Endothelial cell of umbilical vein (primary cell): ENCODE measurements around the gene ANO4. TPM values are rescaled to one million over a fixed set of nuclear protein-coding genes. Genes with fewer than 3 reads are reported as not detected.

Experiments used
- BruUV-seq: library from RNA; stranded (reverse); fragments of 400-500 nt; replicated peaks from 2 replicates; lab custom pipeline; 2021; lab: Mats Ljungman, UMichigan
- CTCF ChIA-PET: fragments of 300-600, 350-600 bp; sonication (Branson Sonifier 250); formaldehyde crosslinking; loops from one replicate; lab custom pipeline; 2021; ENCODE audit warnings: antibody characterized with exemption, inconsistent platforms; lab: Charles Lee
- POLR2A ChIA-PET: fragments of 300-600, 350-600 bp; sonication (Branson Sonifier 250); formaldehyde crosslinking; loops from one replicate; lab custom pipeline; 2021; ENCODE audit warnings: antibody characterized with exemption, inconsistent platforms; lab: Charles Lee
- DNase-seq: peaks from one replicate; pipeline ENCODE4 v3.0.0-alpha.2; 2011; ENCODE audit warnings: low read depth, low spot score
- FAIRE-seq: peaks from 2 replicates; lab custom pipeline; 2011; peaks lifted over from hg19 to GRCh38; lab: Jason Lieb, UNC
- H2AFZ ChIP-seq: 2 replicates; pipeline ENCODE4 v1.6.0; 2012; ENCODE audit warnings: low read depth, low read length, control low read depth, inconsistent platforms
- H3K27ac ChIP-seq: 2 replicates; pipeline ENCODE4 v1.5.1; 2011; ENCODE audit warnings: low read depth, mild to moderate bottlenecking, control low read depth, low read length, moderate library complexity; ENCODE audit not compliant: insufficient read depth
- H3K27me3 ChIP-seq, 2 experiments: 2 replicates each; pipeline versions ENCODE4 v1.6.0 to v1.6.1; 2011; ENCODE audit warnings: low read length in 2 of 2, mixed read lengths in 1 of 2; ENCODE audit not compliant: control insufficient read depth in 2 of 2, insufficient read depth in 2 of 2
- H3K36me3 ChIP-seq, 2 experiments: 2 replicates in 1 of 2; 3 replicates in 1 of 2; pipeline ENCODE4 v1.5.1; 2011; ENCODE audit warnings: low read length in 2 of 2, mild to moderate bottlenecking in 1 of 2, moderate library complexity in 1 of 2; ENCODE audit not compliant: control insufficient read depth in 2 of 2, insufficient read depth in 2 of 2; ENCODE audit errors: extremely low read depth in 1 of 2
- H3K4me1 ChIP-seq: 3 replicates; pipeline ENCODE4 v1.5.1; 2011; ENCODE audit warnings: mild to moderate bottlenecking, low read length; ENCODE audit not compliant: control insufficient read depth, insufficient read depth; ENCODE audit errors: extremely low read depth
- H3K4me2 ChIP-seq: 2 replicates; pipeline ENCODE4 v1.6.1; 2011; ENCODE audit warnings: low read length, control low read depth, mixed read lengths; ENCODE audit not compliant: insufficient read depth
- H3K4me3 ChIP-seq, 3 experiments: fragments of 200-600 bp in 1 of 3; sonication (generic), shearing (Covaris generic) in 1 of 3; replicated peaks in 1 of 3; 2 replicates each; pipeline ENCODE4 v1.5.1; 2011 to 2016; ENCODE audit warnings: control low read depth in 3 of 3, low read length in 3 of 3, mild to moderate bottlenecking in 2 of 3, inconsistent platforms in 1 of 3, low read depth in 1 of 3, moderate library complexity in 1 of 3; ENCODE audit not compliant: insufficient read depth in 1 of 3
- H3K79me2 ChIP-seq: 2 replicates; pipeline ENCODE4 v1.6.0; 2012; ENCODE audit warnings: low read length, inconsistent platforms; ENCODE audit not compliant: control insufficient read depth, insufficient read depth
- H3K9ac ChIP-seq: replicated peaks from 2 replicates; pipeline ENCODE3; 2011; ENCODE audit warnings: low read length, control low read depth; ENCODE audit not compliant: insufficient read depth; ENCODE audit errors: extremely low read depth
- H3K9me1 ChIP-seq: replicated peaks from 3 replicates; pipeline ENCODE4 v1.6.0; 2011; ENCODE audit warnings: mild to moderate bottlenecking, low read length; ENCODE audit not compliant: control insufficient read depth, insufficient read depth; ENCODE audit errors: extremely low read depth
- H3K9me3 ChIP-seq: replicated peaks from 2 replicates; pipeline ENCODE4 v1.5.1; 2012; ENCODE audit warnings: low read length, inconsistent platforms; ENCODE audit not compliant: control insufficient read depth, insufficient read depth
- H4K20me1 ChIP-seq: replicated peaks from 2 replicates; pipeline ENCODE3; 2011; ENCODE audit warnings: mild to moderate bottlenecking, low read length; ENCODE audit not compliant: control insufficient read depth, insufficient read depth; ENCODE audit errors: extremely low read depth
- EZH2 ChIP-seq: IDR thresholded peaks from 2 replicates; pipeline ENCODE4 v1.6.1; 2012; ENCODE audit warnings: borderline replicate concordance, low read depth, mild to moderate bottlenecking, moderate library complexity, low read length, inconsistent platforms; ENCODE audit not compliant: severe bottlenecking
- FOS ChIP-seq: IDR thresholded peaks from 2 replicates; pipeline ENCODE4 v1.6.1; 2011; ENCODE audit warnings: mild to moderate bottlenecking, low read length, moderate library complexity, borderline replicate concordance; ENCODE audit not compliant: insufficient read depth
- GATA2 ChIP-seq: IDR thresholded peaks from 2 replicates; pipeline ENCODE4 v1.7.0; 2011; ENCODE audit warnings: low read depth, mild to moderate bottlenecking, moderate library complexity, mixed read lengths, low read length; ENCODE audit not compliant: insufficient read length, insufficient read depth
- JUN ChIP-seq: IDR thresholded peaks from 2 replicates; pipeline ENCODE4 v1.6.1; 2011; ENCODE audit warnings: borderline replicate concordance, low read depth; ENCODE audit not compliant: insufficient read length, insufficient read depth
- MYC ChIP-seq: IDR thresholded peaks from one replicate; pipeline ENCODE4 v1.6.1; 2011; ENCODE audit warnings: mild to moderate bottlenecking, low read depth, low read length
- POLR2A ChIP-seq: IDR thresholded peaks from 2 replicates; pipeline ENCODE4 v1.6.1; 2012; ENCODE audit warnings: low read depth, mild to moderate bottlenecking, control low read depth, low read length
- POLR2AphosphoS5 ChIP-seq: IDR thresholded peaks from 2 replicates; pipeline ENCODE4 v1.6.1; 2012; ENCODE audit warnings: low read depth, mild to moderate bottlenecking, control low read depth, low read length, moderate library complexity; ENCODE audit not compliant: insufficient read depth
- dilution Hi-C: fragments of 300-500 bp; cut with MboI; formaldehyde crosslinking; loops from one replicate; pipeline ENCODE4 v1.15.0; 2019; ENCODE audit warnings: low sequenced_read_pairs; ENCODE audit not compliant: extremely low pct_ligation_motif_present
- intact Hi-C: fragments of 100-400 bp; cut with micrococcal nuclease; formaldehyde crosslinking; loops from one replicate; pipeline ENCODE4 v1.10.0; 2022
- polyA plus RNA-seq, 4 experiments: library from polyadenylated mRNA; depleted of rRNA in 3 of 4; stranded (reverse) in 3 of 4; unstranded in 1 of 4; fragments of >200 nt; gene quantifications; 2 replicates each; pipeline versions ENCODE4 v1.2.1 to v1.2.3, GENCODE V29; 2011 to 2012; ENCODE audit warnings: missing spikeins in 1 of 4
- total RNA-seq: library from RNA; stranded (reverse); gene quantifications from 2 replicates; pipeline ENCODE4 v1.2.3, GENCODE V29; 2021
- TF ChIP-seq, protein P1 (sequence below), 2 donors: IDR thresholded peaks; 1 replicate in 1 of 2; 2 replicates in 1 of 2; pipeline ENCODE4 v1.5.1; 2011; ENCODE audit warnings: low read length in 2 of 2, mild to moderate bottlenecking in 2 of 2, moderate library complexity in 2 of 2, control low read depth in 1 of 2, inconsistent platforms in 1 of 2, low read depth in 1 of 2; ENCODE audit not compliant: insufficient read depth in 1 of 2; ENCODE audit errors: extremely low read depth in 1 of 2
- TF ChIP-seq, protein P2 (sequence below): IDR thresholded peaks from 2 replicates; pipeline ENCODE4 v1.6.1; 2011; ENCODE audit not compliant: insufficient read depth, insufficient read length

The ANO4 gene
- total and polyA plus RNA-seq, 2 donors (not counting 3 experiments of a cell fraction or from before 2014, with no cell fraction given): 0.25 TPM; not detected in 1

- Histone ChIP-seq H3K4me3 (no peak overlapping the region), H3K4me1 (no peaks in the 10 kb centered on the region), H3K27me3 (no peaks in the 10 kb centered on the region), H4K20me1 (no peaks in the 10 kb centered on the region), H3K79me2 (no peaks in the 10 kb centered on the region), H3K9me3 (no peaks in the 10 kb centered on the region), H3K36me3 (no peaks in the 10 kb centered on the region), H3K27ac (no peak overlapping the region), H3K4me2 (no peak overlapping the region), H3K9me1 (no peaks in the 10 kb centered on the region), H2AFZ (no peak overlapping the region), H3K9ac (no peak overlapping the region)
- DNase-seq: no peak
- TF ChIP-seq GATA2 (no peak), MYC (no peak), POLR2AphosphoS5 (no peak), JUN (no peak), POLR2A (no peak), EZH2 (no peak), FOS (no peak)
- TF ChIP-seq, protein P1, sequence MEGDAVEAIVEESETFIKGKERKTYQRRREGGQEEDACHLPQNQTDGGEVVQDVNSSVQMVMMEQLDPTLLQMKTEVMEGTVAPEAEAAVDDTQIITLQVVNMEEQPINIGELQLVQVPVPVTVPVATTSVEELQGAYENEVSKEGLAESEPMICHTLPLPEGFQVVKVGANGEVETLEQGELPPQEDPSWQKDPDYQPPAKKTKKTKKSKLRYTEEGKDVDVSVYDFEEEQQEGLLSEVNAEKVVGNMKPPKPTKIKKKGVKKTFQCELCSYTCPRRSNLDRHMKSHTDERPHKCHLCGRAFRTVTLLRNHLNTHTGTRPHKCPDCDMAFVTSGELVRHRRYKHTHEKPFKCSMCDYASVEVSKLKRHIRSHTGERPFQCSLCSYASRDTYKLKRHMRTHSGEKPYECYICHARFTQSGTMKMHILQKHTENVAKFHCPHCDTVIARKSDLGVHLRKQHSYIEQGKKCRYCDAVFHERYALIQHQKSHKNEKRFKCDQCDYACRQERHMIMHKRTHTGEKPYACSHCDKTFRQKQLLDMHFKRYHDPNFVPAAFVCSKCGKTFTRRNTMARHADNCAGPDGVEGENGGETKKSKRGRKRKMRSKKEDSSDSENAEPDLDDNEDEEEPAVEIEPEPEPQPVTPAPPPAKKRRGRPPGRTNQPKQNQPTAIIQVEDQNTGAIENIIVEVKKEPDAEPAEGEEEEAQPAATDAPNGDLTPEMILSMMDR (IDR thresholded peaks at IDR 0.05; ENCODE audit: extremely low read depth in 1 of 2, insufficient read depth in 1 of 2, low read depth in 1 of 2, low read length in 2 of 2): no peak
- TF ChIP-seq, protein P2, sequence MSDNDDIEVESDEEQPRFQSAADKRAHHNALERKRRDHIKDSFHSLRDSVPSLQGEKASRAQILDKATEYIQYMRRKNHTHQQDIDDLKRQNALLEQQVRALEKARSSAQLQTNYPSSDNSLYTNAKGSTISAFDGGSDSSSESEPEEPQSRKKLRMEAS: no peak
- CTCF ChIA-PET: no interaction called here
- FAIRE-seq: no peak
- dilution Hi-C loops: no loop called here
- BruUV-seq: no TSS peak
- intact Hi-C loops: no loop called here
- POLR2A ChIA-PET: interaction anchor here (0.6 kb wide), 1 partner anchor 48 kb away, joined by 11 read pairs; no protein-coding TSS in a partner anchor
Observed at GRCh38 chr12:100970894-100971293, 176.3 kb downstream of the ANO4 start.
